ENCODE measurements around the gene RGS9.

DNA sequence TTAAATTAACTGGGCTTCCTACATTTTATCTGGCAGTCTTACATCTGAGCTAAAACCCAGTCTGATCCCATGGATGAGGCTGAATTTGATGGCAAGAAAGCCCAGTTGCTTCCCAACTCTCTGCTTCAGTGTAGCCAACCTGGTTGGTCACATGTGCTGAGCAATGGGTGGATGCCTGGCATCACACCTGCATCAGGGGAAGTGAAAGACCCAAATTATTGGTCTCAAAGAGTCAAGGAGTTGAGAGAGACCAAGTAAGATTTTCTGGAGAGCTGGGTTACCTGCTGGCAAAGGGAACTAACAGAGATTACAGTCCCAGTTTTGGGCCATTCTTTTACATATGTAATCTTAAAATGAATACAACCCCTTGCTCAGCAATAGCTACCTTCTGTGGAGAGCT lies 38.8 kb downstream of the RGS9 start:
- TF ChIP-seq, protein P1, sequence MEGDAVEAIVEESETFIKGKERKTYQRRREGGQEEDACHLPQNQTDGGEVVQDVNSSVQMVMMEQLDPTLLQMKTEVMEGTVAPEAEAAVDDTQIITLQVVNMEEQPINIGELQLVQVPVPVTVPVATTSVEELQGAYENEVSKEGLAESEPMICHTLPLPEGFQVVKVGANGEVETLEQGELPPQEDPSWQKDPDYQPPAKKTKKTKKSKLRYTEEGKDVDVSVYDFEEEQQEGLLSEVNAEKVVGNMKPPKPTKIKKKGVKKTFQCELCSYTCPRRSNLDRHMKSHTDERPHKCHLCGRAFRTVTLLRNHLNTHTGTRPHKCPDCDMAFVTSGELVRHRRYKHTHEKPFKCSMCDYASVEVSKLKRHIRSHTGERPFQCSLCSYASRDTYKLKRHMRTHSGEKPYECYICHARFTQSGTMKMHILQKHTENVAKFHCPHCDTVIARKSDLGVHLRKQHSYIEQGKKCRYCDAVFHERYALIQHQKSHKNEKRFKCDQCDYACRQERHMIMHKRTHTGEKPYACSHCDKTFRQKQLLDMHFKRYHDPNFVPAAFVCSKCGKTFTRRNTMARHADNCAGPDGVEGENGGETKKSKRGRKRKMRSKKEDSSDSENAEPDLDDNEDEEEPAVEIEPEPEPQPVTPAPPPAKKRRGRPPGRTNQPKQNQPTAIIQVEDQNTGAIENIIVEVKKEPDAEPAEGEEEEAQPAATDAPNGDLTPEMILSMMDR (conservative IDR thresholded peaks at IDR 0.05; ENCODE audit: low read depth, low read length) = no peak
- no peak for TF ChIP-seq EZH2 (IDR thresholded peaks at IDR 0.05; ENCODE audit: borderline replicate concordance, low read depth, low read length, poor library complexity, severe bottlenecking)
